Keratinocyte (primary cell): ENCODE measurements around the gene HPS3. TPM values are rescaled to one million over a fixed set of nuclear protein-coding genes. Genes with fewer than 3 reads are reported as not detected.

ENCODE experiments used
- DNase-seq: peaks from one replicate; pipeline ENCODE4 v3.0.0-alpha.2; 2011; ENCODE audit warnings: low read depth, missing footprints, low spot score
- FAIRE-seq: peaks from 2 replicates; lab custom pipeline; 2011; peaks lifted over from hg19 to GRCh38; lab: Jason Lieb, UNC
- H2AFZ ChIP-seq: 2 replicates; pipeline ENCODE4 v1.6.0; 2012; ENCODE audit warnings: low read length, control low read depth, inconsistent platforms; ENCODE audit not compliant: control insufficient read depth
- H3K27ac ChIP-seq: 2 replicates; pipeline ENCODE4 v1.5.1; 2011; ENCODE audit warnings: low read length; ENCODE audit not compliant: control insufficient read depth, insufficient read depth
- H3K27me3 ChIP-seq: 3 replicates; pipeline ENCODE4 v1.6.0; 2011; ENCODE audit warnings: low read length; ENCODE audit not compliant: control insufficient read depth, insufficient read depth; ENCODE audit errors: extremely low read depth
- H3K36me3 ChIP-seq, 2 experiments: 2 replicates in 1 of 2; 3 replicates in 1 of 2; pipeline ENCODE4 v1.5.1; 2011; ENCODE audit warnings: low read length in 2 of 2, mild to moderate bottlenecking in 1 of 2; ENCODE audit not compliant: control insufficient read depth in 2 of 2, insufficient read depth in 2 of 2; ENCODE audit errors: extremely low read depth in 1 of 2
- H3K4me1 ChIP-seq: 3 replicates; pipeline ENCODE4 v1.5.1; 2011; ENCODE audit warnings: low read length; ENCODE audit not compliant: control insufficient read depth, insufficient read depth; ENCODE audit errors: extremely low read depth
- H3K4me2 ChIP-seq: 3 replicates; pipeline ENCODE4 v1.6.0; 2011; ENCODE audit warnings: low read depth, low read length; ENCODE audit not compliant: control insufficient read depth, insufficient read depth; ENCODE audit errors: extremely low read depth
- H3K4me3 ChIP-seq, 3 experiments: fragments of 200-600 bp in 1 of 3; sonication (generic) in 1 of 3; 2 replicates in 2 of 3; 3 replicates in 1 of 3; pipeline ENCODE4 v1.5.1; 2011 to 2016; ENCODE audit warnings: low read length in 3 of 3, mild to moderate bottlenecking in 3 of 3, control low read depth in 2 of 3, inconsistent platforms in 1 of 3, low read depth in 1 of 3, mixed read lengths in 1 of 3, mixed run types in 1 of 3, moderate library complexity in 1 of 3; ENCODE audit not compliant: control insufficient read depth in 2 of 3, insufficient read depth in 2 of 3; ENCODE audit errors: extremely low read depth in 1 of 3
- H3K79me2 ChIP-seq: 2 replicates; pipeline ENCODE4 v1.6.0; 2012; ENCODE audit warnings: low read length; ENCODE audit not compliant: control insufficient read depth, insufficient read depth
- H3K9ac ChIP-seq: 3 replicates; pipeline ENCODE4 v1.6.0; 2011; ENCODE audit warnings: low read length; ENCODE audit not compliant: control insufficient read depth, insufficient read depth; ENCODE audit errors: extremely low read depth
- H3K9me1 ChIP-seq: 3 replicates; pipeline ENCODE4 v1.6.0; 2011; ENCODE audit warnings: low read length; ENCODE audit not compliant: control insufficient read depth, insufficient read depth; ENCODE audit errors: extremely low read depth
- H3K9me3 ChIP-seq: 2 replicates; pipeline ENCODE4 v1.5.1; 2012; ENCODE audit warnings: low read depth, low read length; ENCODE audit not compliant: control insufficient read depth
- H4K20me1 ChIP-seq: 3 replicates; pipeline ENCODE4 v1.6.0; 2011; ENCODE audit warnings: low read length; ENCODE audit not compliant: control insufficient read depth, insufficient read depth; ENCODE audit errors: extremely low read depth
- CTCF ChIP-seq, 3 experiments: IDR thresholded peaks in 1 of 3; conservative IDR thresholded peaks in 1 of 3; optimal IDR thresholded peaks in 1 of 3; 2 replicates in 2 of 3; 3 replicates in 1 of 3; pipeline versions ENCODE3 to v1.5.1; 2011; ENCODE audit warnings: low read length in 3 of 3, mild to moderate bottlenecking in 3 of 3, moderate library complexity in 2 of 3, control low read depth in 1 of 3, inconsistent platforms in 1 of 3; ENCODE audit not compliant: insufficient read depth in 2 of 3; ENCODE audit errors: extremely low read depth in 1 of 3
- EZH2 ChIP-seq: IDR thresholded peaks from one replicate; pipeline ENCODE4 v1.6.1; 2012; ENCODE audit warnings: inconsistent platforms, mild to moderate bottlenecking, low read length, moderate library complexity
- dilution Hi-C: fragments of 300-500 bp; cut with MboI; formaldehyde crosslinking; loops from one replicate; pipeline ENCODE4 v1.7.0; 2020; ENCODE audit warnings: low sequenced_read_pairs; ENCODE audit not compliant: extremely low pct_ligation_motif_present
- polyA plus RNA-seq, 5 experiments: library from polyadenylated mRNA; depleted of rRNA in 3 of 5; stranded (reverse) in 3 of 5; stranded (forward) in 1 of 5; unstranded in 1 of 5; fragments of >200 nt; gene quantifications; 1 replicate in 1 of 5; 2 replicates in 3 of 5; 3 replicates in 1 of 5; pipeline versions ENCODE4 v1.2.1 to v1.2.3, GENCODE V29; 2011 to 2012; ENCODE audit warnings: missing spikeins in 2 of 5, low read depth in 1 of 5, low replicate concordance in 1 of 5

The HPS3 gene
- polyA plus RNA-seq, 1 donor (not counting 4 experiments of a cell fraction or from before 2014, with no cell fraction given) = 12.9 TPM

- no peaks in the 10 kb centered on the region for H3K27me3 ChIP-seq
- no peak overlapping the region for H3K4me2 ChIP-seq
- no peak overlapping the region for H3K4me3 ChIP-seq
- peaks cover 3% of the 10 kb centered on the region for H3K4me1 ChIP-seq
- H3K36me3 ChIP-seq = no peaks in the 10 kb centered on the region
- no peaks in the 10 kb centered on the region for H4K20me1 ChIP-seq
- H3K9me3 ChIP-seq = no peaks in the 10 kb centered on the region
- dilution Hi-C loops = no loop called here
- H3K79me2 ChIP-seq = no peaks in the 10 kb centered on the region
- FAIRE-seq (no peak), DNase-seq (no peak)
- TF ChIP-seq CTCF (optimal IDR thresholded peaks at IDR 0.05 in 1 of 3, IDR thresholded peaks at IDR 0.05 in 1 of 3, conservative IDR thresholded peaks at IDR 0.05 in 1 of 3; ENCODE audit: extremely low read depth in 1 of 3, insufficient read depth in 2 of 3, low read length in 3 of 3) = no peak
- no peak for TF ChIP-seq EZH2
- no peaks in the 10 kb centered on the region for H3K9me1 ChIP-seq
- no peak overlapping the region for H3K9ac ChIP-seq
- H3K27ac ChIP-seq = no peak overlapping the region
- H2AFZ ChIP-seq = no peak overlapping the region
These were observed 48.7 kb upstream of the HPS3 start for GRCh38 chr3:149080699-149081091.

GRCh38 chr3:149081772-149082171 lies 47.7 kb upstream of the HPS3 start:
- H3K4me3 ChIP-seq = no peak overlapping the region
- H3K79me2 ChIP-seq = no peaks in the 10 kb centered on the region
- H3K4me1 ChIP-seq = peaks cover 3% of the 10 kb centered on the region
- no peak overlapping the region for H3K27ac ChIP-seq
- H3K4me2 ChIP-seq = no peak overlapping the region
- no peaks in the 10 kb centered on the region for H3K9me1 ChIP-seq
- H3K9ac ChIP-seq = no peak overlapping the region
- H2AFZ ChIP-seq = no peak overlapping the region
- H4K20me1 ChIP-seq = no peaks in the 10 kb centered on the region
- no peaks in the 10 kb centered on the region for H3K27me3 ChIP-seq
- TF ChIP-seq CTCF (optimal IDR thresholded peaks at IDR 0.05 in 1 of 3, IDR thresholded peaks at IDR 0.05 in 1 of 3, conservative IDR thresholded peaks at IDR 0.05 in 1 of 3; ENCODE audit: extremely low read depth in 1 of 3, insufficient read depth in 2 of 3, low read length in 3 of 3) (no peak), EZH2 (no peak)
- no peaks in the 10 kb centered on the region for H3K36me3 ChIP-seq
- DNase-seq = no peak
- dilution Hi-C loops = no loop called here
- FAIRE-seq = no peak
- H3K9me3 ChIP-seq = no peaks in the 10 kb centered on the region
